Measurements from ENCODE around the gene C3orf18.

Gene C3orf18

GRCh38 chr3:50603261-50604109 is 35.9 kb upstream of the C3orf18 start:
- no peak for DNase-seq

GRCh38 chr3:50602595-50603191 is 35.1 kb upstream of the C3orf18 start:
- no peak for DNase-seq

- DNase-seq: peak; percentile 83
These were observed 33.5 kb upstream of the C3orf18 start for GRCh38 chr3:50600841-50601591.

- DNase-seq: no peak
These were observed 32.7 kb upstream of the C3orf18 start for GRCh38 chr3:50600141-50600753.

GRCh38 chr3:50599716-50600118 is 32.2 kb upstream of the C3orf18 start:
- DNase-seq: no peak

- DNase-seq: no peak
These were observed 31.7 kb upstream of the C3orf18 start for GRCh38 chr3:50599115-50599715.

GRCh38 chr3:50594253-50594785 is 26.8 kb upstream of the C3orf18 start:
- no peak for DNase-seq

GRCh38 chr3:50592568-50592967 is 25.0 kb upstream of the C3orf18 start:
- no peak for DNase-seq

GRCh38 chr3:50591196-50591741 is 23.7 kb upstream of the C3orf18 start:
- DNase-seq: no peak

GRCh38 chr3:50588759-50589433 is 21.3 kb upstream of the C3orf18 start:
- DNase-seq: no peak

GRCh38 chr3:50587806-50588758 is 20.5 kb upstream of the C3orf18 start:
- DNase-seq: peak; percentile 51

- DNase-seq: no peak
These were observed 19.8 kb upstream of the C3orf18 start for GRCh38 chr3:50587373-50587772.

GRCh38 chr3:50586763-50587070 is 19.2 kb upstream of the C3orf18 start:
- DNase-seq: no peak

GRCh38 chr3:50585919-50586762 is 18.6 kb upstream of the C3orf18 start:
- no peak for DNase-seq

GRCh38 chr3:50584391-50584790 is 16.8 kb upstream of the C3orf18 start:
- DNase-seq: no peak

- DNase-seq: no peak
These were observed 16.4 kb upstream of the C3orf18 start for GRCh38 chr3:50583897-50584296.

GRCh38 chr3:50582083-50582482 is 14.5 kb upstream of the C3orf18 start:
- DNase-seq: no peak

GRCh38 chr3:50581459-50581842 is 13.9 kb upstream of the C3orf18 start:
- DNase-seq: no peak

- no peak for DNase-seq
These were observed 13.3 kb upstream of the C3orf18 start for GRCh38 chr3:50580683-50581458.

Data from activated effector memory CD4-positive, alpha-beta T cell treated with Interleukin-2 at 50 U/mL for 16 hours (primary cell).